HG02840 (cell line): ENCODE measurements around the gene ZNF423.
"Not testable (repeated sequence)": the region's sequence is repeated elsewhere in the genome, so short reads cannot be mapped to it uniquely, and the experiment has no call there.

Source experiments
- ATAC-seq: cut with Tn5 transposase; IDR thresholded peaks from one replicate; pipeline ENCODE4 v1.9.1; 2021; ENCODE audit warnings: mild to moderate bottlenecking, moderate library complexity, moderate number of reproducible peaks; ENCODE audit not compliant: unreplicated experiment, low FRiP score

The ZNF423 gene

GRCh38 chr16:49874613-49875237 lies 18.8 kb upstream of the ZNF423 start:
- no peak for ATAC-seq

- ATAC-seq = not testable (repeated sequence)
Measured at GRCh38 chr16:49871824-49872223, 15.9 kb upstream of the ZNF423 start.

GRCh38 chr16:49869731-49870130 lies 13.8 kb upstream of the ZNF423 start:
- no peak for ATAC-seq

- ATAC-seq = no peak
Measured at GRCh38 chr16:49867796-49868668, 12.1 kb upstream of the ZNF423 start.

- no peak for ATAC-seq
Measured at GRCh38 chr16:49867234-49867633, 11.3 kb upstream of the ZNF423 start.

- no peak for ATAC-seq
Measured at GRCh38 chr16:49866595-49867071, 10.7 kb upstream of the ZNF423 start.

GRCh38 chr16:49862694-49863093 lies 6.8 kb upstream of the ZNF423 start:
- ATAC-seq = no peak

- no peak for ATAC-seq
Measured at GRCh38 chr16:49861299-49861698, 5.4 kb upstream of the ZNF423 start.

- ATAC-seq = no peak
Measured at GRCh38 chr16:49860593-49860992, 4.7 kb upstream of the ZNF423 start.

- ATAC-seq = no peak
Measured at GRCh38 chr16:49859125-49859811, 3.4 kb upstream of the ZNF423 start.

GRCh38 chr16:49858200-49859124 lies 2.5 kb upstream of the ZNF423 start:
- no peak for ATAC-seq

- no peak for ATAC-seq
Measured at GRCh38 chr16:49857423-49858181, 1.7 kb upstream of the ZNF423 start.

- ATAC-seq = no peak
Measured at GRCh38 chr16:49856672-49857330, 889 bp upstream of the ZNF423 start.

GRCh38 chr16:49855280-49855821 lies 561 bp downstream of the ZNF423 start:
- ATAC-seq = no peak

- no peak for ATAC-seq
Measured at GRCh38 chr16:49854796-49855203, 1.1 kb downstream of the ZNF423 start.

GRCh38 chr16:49854188-49854795 lies 1.6 kb downstream of the ZNF423 start:
- ATAC-seq = no peak

GRCh38 chr16:49852279-49852678 lies 3.6 kb downstream of the ZNF423 start:
- no peak for ATAC-seq

- no peak for ATAC-seq
Measured at GRCh38 chr16:49851468-49851787, 4.5 kb downstream of the ZNF423 start.
